Dendritic cell treated with granulocyte-macrophage colony-stimulating factor and Interleukin-4, amounts not matched to agents 40 ng/mL and 50 ng/mL, for 4 days (primary cell): ENCODE results near the gene EEF1A2.

Experiments used
- H3K27ac Mint-ChIP-seq: one replicate; pipeline ENCODE4 v1.8.0; 2022; ENCODE audit warnings: mild to moderate bottlenecking, mixed read lengths
- H3K27me3 Mint-ChIP-seq: one replicate; pipeline ENCODE4 v1.8.0; 2022; ENCODE audit warnings: mild to moderate bottlenecking, mixed read lengths
- H3K36me3 Mint-ChIP-seq: one replicate; pipeline ENCODE4 v1.8.0; 2022; ENCODE audit warnings: low read depth, mixed read lengths
- H3K4me1 Mint-ChIP-seq: one replicate; pipeline ENCODE4 v1.8.0; 2022; ENCODE audit warnings: low read depth, mixed read lengths
- H3K4me3 Mint-ChIP-seq: one replicate; pipeline ENCODE4 v1.8.0; 2022; ENCODE audit warnings: mild to moderate bottlenecking, moderate library complexity, mixed read lengths
- H3K9me3 Mint-ChIP-seq: one replicate; pipeline ENCODE4 v1.8.0; 2022; ENCODE audit warnings: mixed read lengths
- intact Hi-C: fragments of 100-400 bp; cut with micrococcal nuclease; formaldehyde crosslinking; loops from one replicate; pipeline ENCODE4 v1.15.0; 2022

EEF1A2 gene

DNA sequence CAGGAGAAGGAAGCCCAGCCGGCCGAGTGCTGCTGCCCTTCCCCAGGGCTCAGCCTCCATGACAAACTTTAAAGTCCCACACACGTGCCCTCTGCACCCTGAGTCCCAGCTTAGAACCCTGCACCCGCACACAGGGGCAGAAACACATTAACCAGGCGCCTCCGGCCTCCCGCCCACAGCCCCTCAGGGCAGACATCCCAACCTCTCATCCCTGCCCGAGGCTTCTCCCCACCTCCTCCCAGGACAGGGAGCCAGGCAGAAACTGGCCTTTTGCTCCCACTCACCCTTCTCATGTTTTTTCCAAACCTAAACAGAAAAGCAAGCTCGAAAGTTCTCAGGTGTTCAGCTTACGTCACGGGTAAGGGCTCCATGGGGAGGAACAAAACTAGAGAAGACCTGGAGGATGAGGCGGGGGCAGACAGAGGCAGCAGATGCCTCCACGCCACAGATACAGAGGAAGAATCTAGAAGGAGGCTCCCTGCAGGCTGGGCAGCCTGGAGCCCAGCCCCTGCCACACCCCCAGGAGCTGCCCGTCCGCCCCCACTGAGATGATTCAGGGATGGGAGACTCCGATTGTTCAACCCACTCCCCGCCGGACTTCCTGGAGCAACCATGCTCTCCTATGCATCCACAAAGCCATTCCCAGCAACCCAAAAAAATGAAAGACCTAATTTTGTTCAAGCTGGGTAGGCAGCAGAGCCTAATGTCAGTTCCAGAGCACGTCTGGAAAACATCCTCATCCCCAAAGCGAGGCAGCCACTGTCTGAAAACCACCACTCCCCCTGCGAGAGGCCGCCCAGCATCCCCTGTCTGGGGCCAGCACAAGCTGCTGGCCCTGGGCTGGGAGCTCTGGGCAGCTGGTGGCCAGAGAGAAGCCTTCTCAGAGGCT lies 35.2 kb downstream of the EEF1A2 start:
- Mint-ChIP-seq H3K36me3 (no peaks in the 10 kb centered on the region), H3K9me3 (no peaks in the 10 kb centered on the region), H3K27me3 (peaks cover 27% of the 10 kb centered on the region), H3K27ac (no peak overlapping the region), H3K4me3 (no peak overlapping the region), H3K4me1 (no peaks in the 10 kb centered on the region)
- intact Hi-C loops = no loop called here

DNA sequence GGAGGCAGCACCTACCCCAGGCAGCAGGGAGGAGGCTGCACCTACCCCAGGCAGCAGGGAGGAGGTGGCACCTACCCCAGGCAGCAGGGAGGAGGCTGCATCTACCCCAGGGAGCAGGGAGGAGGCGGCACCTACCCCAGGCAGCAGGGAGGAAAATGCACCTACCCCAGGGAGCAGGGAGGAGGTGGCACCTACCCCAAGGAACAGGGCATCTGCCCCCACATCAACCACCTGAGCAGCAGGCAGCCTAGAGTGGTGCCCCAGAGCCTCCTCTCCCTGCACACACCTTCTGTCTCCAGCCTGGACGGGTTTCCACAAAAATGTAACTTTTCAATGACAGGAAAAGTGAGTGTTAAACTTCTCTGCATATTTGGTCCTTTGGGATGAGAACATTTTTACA lies 36.6 kb downstream of the EEF1A2 start:
- peaks cover 4% of the 10 kb centered on the region for H3K4me1 Mint-ChIP-seq
- no peak overlapping the region for H3K4me3 Mint-ChIP-seq
- H3K9me3 Mint-ChIP-seq = no peaks in the 10 kb centered on the region
- intact Hi-C loops = no loop called here
- H3K36me3 Mint-ChIP-seq = no peaks in the 10 kb centered on the region
- H3K27ac Mint-ChIP-seq = no peak overlapping the region
- peaks cover 35% of the 10 kb centered on the region for H3K27me3 Mint-ChIP-seq

DNA sequence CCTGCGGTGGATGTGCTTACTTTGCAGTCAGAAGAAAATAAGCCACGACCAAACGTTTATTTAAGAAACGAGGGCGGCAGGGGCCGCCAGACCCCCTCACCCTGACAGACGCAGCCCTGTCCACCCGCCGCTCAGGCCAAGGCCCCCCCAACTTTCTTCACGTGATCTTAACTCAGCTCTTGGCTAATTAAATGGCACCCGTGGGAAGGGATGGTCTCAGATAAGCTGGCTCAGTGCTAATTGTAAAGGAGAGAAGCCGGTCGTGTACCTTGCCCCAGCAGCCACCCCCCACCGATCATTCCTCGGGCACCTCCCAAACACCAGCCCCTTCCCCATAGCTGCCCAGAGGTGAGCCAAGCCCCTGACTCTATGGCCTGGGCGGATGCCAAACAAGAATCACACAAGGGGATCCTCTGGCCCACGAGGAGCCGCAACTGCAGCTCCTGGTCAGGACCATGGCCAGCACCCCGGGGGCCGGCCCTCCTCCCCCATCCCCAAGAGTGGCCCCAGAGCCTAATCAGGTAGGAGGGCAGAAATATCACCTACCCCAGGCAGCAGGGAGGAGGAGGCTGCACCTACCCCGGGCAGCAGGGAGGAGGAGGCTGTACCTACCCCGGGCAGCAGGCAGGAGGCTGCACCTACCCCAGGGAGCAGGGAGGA lies 37.6 kb downstream of the EEF1A2 start:
- intact Hi-C loops = no loop called here
- no peak overlapping the region for H3K4me3 Mint-ChIP-seq
- H3K27me3 Mint-ChIP-seq = peaks cover 32% of the 10 kb centered on the region
- peaks cover 4% of the 10 kb centered on the region for H3K4me1 Mint-ChIP-seq
- no peak overlapping the region for H3K27ac Mint-ChIP-seq
- H3K9me3 Mint-ChIP-seq = no peaks in the 10 kb centered on the region
- H3K36me3 Mint-ChIP-seq = no peaks in the 10 kb centered on the region

DNA sequence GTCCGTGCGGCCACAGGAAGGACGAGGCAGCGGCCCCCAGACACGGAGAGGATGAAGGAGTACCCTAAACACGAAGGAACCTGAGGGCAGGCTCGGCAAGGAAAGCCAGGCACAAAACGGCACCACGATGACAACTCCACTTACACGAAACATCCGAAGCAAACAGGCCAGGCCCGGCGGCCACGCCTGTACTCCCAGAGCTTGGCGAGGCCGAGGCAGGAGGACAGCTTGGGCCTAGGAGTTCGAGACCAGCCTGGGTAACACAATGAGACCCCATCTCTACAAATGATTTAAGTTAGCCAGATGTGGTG lies 39.9 kb downstream of the EEF1A2 start:
- Mint-ChIP-seq H3K4me3 (no peak overlapping the region), H3K27ac (no peak overlapping the region), H3K9me3 (no peaks in the 10 kb centered on the region), H3K4me1 (peaks cover 4% of the 10 kb centered on the region), H3K36me3 (no peaks in the 10 kb centered on the region), H3K27me3 (peaks cover 40% of the 10 kb centered on the region)
- intact Hi-C loops = no loop called here

DNA sequence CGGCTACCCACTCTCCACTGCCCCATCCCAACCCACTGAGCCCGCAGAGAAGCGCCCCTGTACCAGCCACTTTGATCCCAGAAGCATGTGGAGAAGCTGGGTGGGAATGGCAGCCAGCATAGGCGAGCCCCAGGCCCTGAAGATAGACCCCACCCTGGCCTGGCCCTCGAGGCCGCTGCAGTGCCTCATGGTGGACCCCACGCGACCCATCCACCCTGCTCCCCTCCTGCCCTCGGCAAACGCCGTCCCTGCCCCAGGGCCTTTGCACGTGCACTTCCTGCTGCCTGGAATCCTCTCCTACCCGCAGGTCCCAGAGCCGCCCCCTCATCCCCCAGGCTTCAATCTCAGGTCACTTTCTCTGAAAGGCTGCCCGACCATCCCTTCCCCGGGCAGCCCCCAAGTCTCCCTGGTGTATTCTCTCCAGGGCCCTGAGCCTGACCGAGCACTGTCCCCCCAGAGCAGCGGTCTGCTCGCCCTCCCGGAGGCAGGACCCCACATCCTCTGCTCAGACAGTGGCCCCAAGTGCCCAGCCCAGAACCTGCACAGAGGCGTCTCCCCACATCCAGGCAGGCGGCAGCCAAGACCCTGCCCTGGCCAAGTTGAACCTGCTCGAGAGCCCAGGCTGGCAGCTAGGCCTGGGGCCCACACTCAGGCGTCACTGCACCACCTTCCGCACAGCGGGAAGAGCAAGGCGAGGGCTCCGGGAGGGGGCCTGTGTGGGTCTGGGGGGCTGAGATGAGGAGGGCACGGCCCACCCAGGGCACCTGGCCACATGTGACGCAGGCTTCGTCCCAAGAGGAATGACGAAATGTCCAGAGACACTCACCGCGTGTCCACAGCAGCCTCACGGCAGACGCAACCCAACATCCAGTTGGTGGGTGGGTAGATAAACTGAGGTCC lies 40.5 kb downstream of the EEF1A2 start:
- no peaks in the 10 kb centered on the region for H3K9me3 Mint-ChIP-seq
- peaks cover 41% of the 10 kb centered on the region for H3K27me3 Mint-ChIP-seq
- H3K4me3 Mint-ChIP-seq = no peak overlapping the region
- intact Hi-C loops = no loop called here
- H3K4me1 Mint-ChIP-seq = peaks cover 4% of the 10 kb centered on the region
- H3K27ac Mint-ChIP-seq = no peak overlapping the region
- H3K36me3 Mint-ChIP-seq = no peaks in the 10 kb centered on the region

DNA sequence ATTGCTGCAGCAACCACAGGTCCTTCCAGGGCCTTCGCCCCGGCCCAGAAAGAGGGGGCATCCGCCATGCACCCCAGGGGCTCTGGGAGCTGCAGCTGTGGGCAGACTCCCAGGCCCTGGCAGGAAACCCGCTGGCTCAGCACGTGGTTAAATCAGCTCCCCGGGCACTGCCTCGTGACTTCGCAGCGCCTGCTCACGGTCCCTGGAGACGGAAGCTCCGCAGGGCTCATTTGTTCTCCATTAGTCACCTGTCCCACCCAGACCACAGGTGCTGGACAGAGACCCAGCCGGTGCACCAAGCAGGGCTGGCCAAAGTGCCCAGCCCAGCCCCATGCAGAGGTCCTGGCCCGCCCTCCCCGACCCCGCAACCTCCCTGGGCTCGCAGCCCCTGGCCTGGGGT lies 41.1 kb downstream of the EEF1A2 start:
- H3K27ac Mint-ChIP-seq = no peak overlapping the region
- peaks cover 4% of the 10 kb centered on the region for H3K4me1 Mint-ChIP-seq
- no peak overlapping the region for H3K4me3 Mint-ChIP-seq
- H3K9me3 Mint-ChIP-seq = no peaks in the 10 kb centered on the region
- peaks cover 47% of the 10 kb centered on the region for H3K27me3 Mint-ChIP-seq
- intact Hi-C loops = no loop called here
- no peaks in the 10 kb centered on the region for H3K36me3 Mint-ChIP-seq

DNA sequence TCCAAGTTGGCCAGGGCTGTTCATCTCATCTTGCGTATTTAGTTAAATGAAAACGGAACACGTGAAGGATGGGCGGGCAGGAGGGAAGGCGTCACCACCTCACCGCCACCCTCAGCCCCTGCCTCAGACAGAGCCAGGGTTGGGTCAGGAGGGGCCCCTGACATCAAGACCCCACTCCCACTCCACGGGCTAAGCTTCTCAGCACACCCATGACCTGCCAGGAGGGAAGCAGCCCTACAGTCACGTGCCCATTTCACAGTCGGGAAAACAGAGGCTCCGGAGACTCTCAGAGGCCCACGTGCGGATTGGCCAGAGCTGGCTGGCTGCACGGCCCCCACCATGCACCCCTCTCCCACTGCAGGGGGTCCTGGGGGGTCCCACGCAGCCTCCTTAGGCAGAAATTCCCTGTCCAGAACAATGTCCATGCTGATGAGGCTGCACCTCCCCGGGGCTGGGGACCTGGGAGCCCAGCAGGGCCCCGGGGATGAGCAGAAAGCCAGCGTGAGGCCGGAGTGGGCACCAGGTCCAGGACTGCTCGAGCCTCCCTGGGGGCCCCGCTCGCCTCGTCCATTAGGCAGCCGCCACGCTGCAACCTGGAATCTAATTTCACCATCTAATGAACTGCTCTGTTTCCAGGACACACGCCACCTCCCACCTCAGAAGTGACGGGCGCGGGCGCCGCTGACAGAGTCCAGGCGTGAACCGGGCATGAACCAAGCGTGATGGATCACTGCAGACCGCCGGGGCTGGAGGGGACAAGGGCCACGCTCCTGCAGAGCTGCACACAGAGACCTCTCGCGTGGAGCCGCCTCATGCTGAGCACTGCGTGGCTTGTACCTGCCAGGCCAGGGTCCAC lies 42.2 kb downstream of the EEF1A2 start:
- Mint-ChIP-seq H3K27me3 (peaks cover 53% of the 10 kb centered on the region), H3K4me1 (peaks cover 4% of the 10 kb centered on the region), H3K4me3 (no peak overlapping the region), H3K36me3 (no peaks in the 10 kb centered on the region), H3K27ac (no peak overlapping the region), H3K9me3 (no peaks in the 10 kb centered on the region)
- intact Hi-C loops = no loop called here

DNA sequence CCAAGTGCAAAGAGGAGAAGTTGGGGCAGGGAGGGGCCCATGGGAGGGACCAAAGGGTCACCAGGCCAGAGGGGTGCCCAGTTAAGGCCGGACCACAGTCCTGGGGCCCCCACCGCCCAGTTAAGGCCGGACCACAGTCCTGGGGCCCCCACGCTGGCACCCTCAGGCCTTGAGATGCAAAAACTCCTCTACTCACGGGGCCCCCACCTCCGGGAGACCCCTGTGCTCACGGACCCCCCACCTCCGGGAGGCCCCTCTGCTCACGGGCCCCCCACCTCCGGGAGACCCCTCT lies 43.4 kb downstream of the EEF1A2 start:
- no peak overlapping the region for H3K27ac Mint-ChIP-seq
- H3K36me3 Mint-ChIP-seq = no peaks in the 10 kb centered on the region
- intact Hi-C loops = no loop called here
- H3K4me1 Mint-ChIP-seq = peaks cover 4% of the 10 kb centered on the region
- no peaks in the 10 kb centered on the region for H3K9me3 Mint-ChIP-seq
- H3K27me3 Mint-ChIP-seq = peaks cover 48% of the 10 kb centered on the region
- H3K4me3 Mint-ChIP-seq = no peak overlapping the region

DNA sequence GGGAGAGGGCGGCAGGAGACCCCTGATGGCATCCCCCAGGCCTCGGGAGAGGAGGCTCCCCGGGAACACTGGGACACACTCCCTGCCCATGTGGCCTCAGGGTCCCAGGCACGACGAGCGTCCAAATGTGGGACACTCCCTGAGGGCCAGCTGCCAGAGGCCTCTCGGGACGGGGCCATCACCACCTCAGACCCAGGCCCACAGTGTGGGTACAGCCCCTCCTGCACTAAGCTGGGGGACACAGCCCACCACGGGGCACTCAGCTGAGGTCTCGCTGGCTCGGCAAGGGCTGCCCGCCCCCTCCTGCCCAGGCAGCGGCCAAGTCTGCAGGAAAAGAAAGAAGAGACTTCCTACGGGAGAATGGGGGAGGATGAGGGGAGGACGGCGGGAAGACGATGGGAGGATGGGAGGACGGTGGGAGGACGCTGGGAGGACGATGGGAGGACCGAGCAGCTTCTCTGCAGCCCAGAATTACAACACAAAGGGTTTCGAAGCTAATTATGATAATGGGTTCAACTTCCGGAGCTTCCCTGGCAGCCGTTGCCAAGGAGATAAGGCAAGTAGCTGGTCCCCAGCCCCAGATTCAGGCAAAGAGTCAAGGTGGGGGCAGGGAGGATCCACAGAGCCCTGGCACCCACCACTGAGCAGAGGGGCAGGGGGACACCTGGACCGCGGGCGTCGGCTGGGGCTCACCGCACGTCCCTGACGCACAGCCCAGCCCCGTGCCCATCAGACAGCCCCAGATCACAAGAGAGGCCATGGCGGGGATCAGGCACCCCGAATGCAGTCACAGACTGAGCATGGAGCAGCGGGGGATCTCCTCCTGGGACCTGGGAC lies 43.9 kb downstream of the EEF1A2 start:
- no peak overlapping the region for H3K27ac Mint-ChIP-seq
- H3K36me3 Mint-ChIP-seq = no peaks in the 10 kb centered on the region
- intact Hi-C loops = no loop called here
- no peaks in the 10 kb centered on the region for H3K9me3 Mint-ChIP-seq
- peaks cover 4% of the 10 kb centered on the region for H3K4me1 Mint-ChIP-seq
- H3K4me3 Mint-ChIP-seq = no peak overlapping the region
- H3K27me3 Mint-ChIP-seq = peaks cover 46% of the 10 kb centered on the region

DNA sequence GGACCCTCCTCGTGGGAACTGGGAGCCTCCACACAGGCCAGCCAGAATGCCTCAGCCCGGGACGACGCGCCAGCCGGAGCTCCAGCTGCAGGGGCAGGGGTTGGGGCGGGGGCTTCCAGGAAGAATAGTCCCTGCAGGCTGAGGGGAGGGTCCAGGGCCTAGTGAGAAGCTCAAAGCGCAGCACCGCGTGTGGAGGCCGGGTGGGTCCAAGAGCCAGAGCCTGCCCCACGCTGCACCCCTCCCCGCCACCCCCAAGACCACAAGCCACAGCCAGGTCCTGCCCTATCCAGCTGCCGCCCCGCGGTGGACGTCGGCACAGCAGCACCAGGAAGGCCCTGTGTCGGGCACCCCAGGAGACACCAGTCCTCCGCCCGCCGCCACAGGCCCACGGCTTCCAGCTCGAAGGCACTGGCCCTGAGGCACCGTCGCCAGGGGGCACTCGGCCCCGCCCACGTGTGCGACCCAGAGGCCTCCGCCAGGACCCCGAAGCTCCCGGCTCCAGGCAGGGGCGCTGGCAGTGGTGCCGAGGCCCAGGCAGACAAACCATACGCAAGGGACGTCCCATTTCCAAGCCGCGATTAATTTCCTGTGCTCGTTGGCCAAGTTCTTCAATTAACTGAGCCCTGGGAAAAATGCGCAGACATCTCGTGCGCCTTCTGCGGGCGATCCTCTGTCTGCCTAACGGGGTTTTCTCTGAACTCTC lies 45.9 kb downstream of the EEF1A2 start:
- Mint-ChIP-seq H3K27ac (no peak overlapping the region), H3K9me3 (no peaks in the 10 kb centered on the region), H3K36me3 (no peaks in the 10 kb centered on the region), H3K4me3 (no peak overlapping the region), H3K27me3 (peaks cover 42% of the 10 kb centered on the region), H3K4me1 (peaks cover 4% of the 10 kb centered on the region)
- intact Hi-C loops = no loop called here

DNA sequence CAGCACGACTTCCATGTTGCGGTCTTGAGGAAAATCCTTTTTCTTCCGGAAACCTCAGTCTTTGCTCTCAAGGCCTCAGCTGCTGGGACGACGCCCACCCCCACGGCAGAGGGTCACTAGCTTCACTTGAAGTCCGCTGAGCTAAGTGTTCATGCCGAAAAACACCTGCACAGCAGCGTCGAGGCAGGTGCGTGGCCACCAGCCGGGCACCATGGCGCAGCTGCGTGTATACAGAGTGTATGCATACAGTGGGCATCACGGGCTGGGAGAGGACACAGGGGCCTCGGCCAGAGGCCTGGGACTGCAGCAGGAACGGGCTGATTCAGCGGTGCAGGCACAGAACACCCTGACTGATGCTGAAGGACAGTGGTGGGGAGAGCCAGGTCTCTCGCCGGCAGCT lies 46.5 kb downstream of the EEF1A2 start:
- Mint-ChIP-seq H3K27ac (no peak overlapping the region), H3K9me3 (no peaks in the 10 kb centered on the region), H3K36me3 (no peaks in the 10 kb centered on the region), H3K27me3 (peaks cover 38% of the 10 kb centered on the region), H3K4me3 (no peak overlapping the region), H3K4me1 (no peaks in the 10 kb centered on the region)
- intact Hi-C loops = no loop called here

DNA sequence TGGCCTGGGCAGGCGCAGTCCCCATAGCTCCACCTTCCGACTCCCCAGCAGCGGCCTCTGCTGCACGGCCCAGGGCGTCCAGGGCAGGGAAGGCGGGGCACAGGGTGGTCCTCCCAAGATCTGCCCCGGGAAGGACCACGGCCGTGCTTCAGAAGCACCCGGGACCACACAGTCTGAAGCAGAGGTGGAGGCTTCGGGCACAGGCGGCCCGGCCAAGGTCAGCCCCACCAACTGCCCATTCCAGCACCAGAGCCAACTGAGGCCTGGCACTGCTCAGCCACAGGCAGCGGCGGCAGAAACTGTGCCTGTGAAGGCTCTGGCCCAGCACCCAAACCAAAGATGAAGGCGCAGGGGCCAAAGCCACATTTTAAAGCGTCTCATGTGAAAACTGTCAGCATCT lies 47.1 kb downstream of the EEF1A2 start:
- Mint-ChIP-seq H3K27ac (no peak overlapping the region), H3K4me1 (no peaks in the 10 kb centered on the region), H3K4me3 (no peak overlapping the region), H3K9me3 (no peaks in the 10 kb centered on the region), H3K27me3 (peaks cover 41% of the 10 kb centered on the region), H3K36me3 (no peaks in the 10 kb centered on the region)
- intact Hi-C loops = no loop called here
